ENCODE data around the gene STAT3. TPM values are rescaled to one million over a fixed set of nuclear protein-coding genes. Genes with fewer than 3 reads are reported as not detected.
"Not testable (repeated sequence)": the region's sequence is repeated elsewhere in the genome, so short reads cannot be mapped to it uniquely, and the experiment has no call there.

Gene STAT3
- total RNA-seq, 1 experiment from 2014 or later: 61.0 TPM

GRCh38 chr17:42400844-42401375, 12.7 kb upstream of the STAT3 start:
- H3K27ac ChIP-seq (ENCODE audit: low read depth, low read length); DNase-seq (ENCODE audit: low read depth, low spot score); BruUV-seq (replicated peaks); RAD21 ChIA-PET (ENCODE audit: low non-redundant PET in 1 of 2, low total read pairs in 2 of 2, uncharacterized antibody in 2 of 2, unreplicated experiment in 2 of 2); intact Hi-C loops (cut with micrococcal nuclease); H4K20me1 ChIP-seq (ENCODE audit: insufficient read depth); POLR2A ChIA-PET; H3K27me3 ChIP-seq (ENCODE audit: insufficient read depth, low read length); CTCF ChIA-PET; H3K4me3 ChIP-seq (replicated peaks in 1 of 2; ENCODE audit: low read depth in 1 of 2, low read length in 2 of 2); H3K9me2 ChIP-seq (ENCODE audit: insufficient read depth); H3K9ac ChIP-seq (ENCODE audit: low read length); H2AFZ ChIP-seq (ENCODE audit: low read depth, low read length, poor library complexity, severe bottlenecking); H3K9me3 ChIP-seq (ENCODE audit: control insufficient read depth in 1 of 2, insufficient read depth in 1 of 2, low read depth in 1 of 2, low read length in 2 of 2): not testable (repeated sequence)
- TF ChIP-seq JUND (IDR thresholded peaks at IDR 0.05) (peak; percentile 29; the same call in 1 of the 2 replicates), POLR2AphosphoS5 (IDR thresholded peaks at IDR 0.05; ENCODE audit: low read depth, low read length) (0 out of 2 replicates have a peak, but pooled peaks have one; percentile 23)
- Histone ChIP-seq H3K36me3 (ENCODE audit: control insufficient read depth in 1 of 2, insufficient read depth in 2 of 2, low read length in 2 of 2) (peaks cover 4 to 17% of the 10 kb centered on the region in 2 experiments; a peak in 2 of 4 replicates), H3K4me2 (ENCODE audit: low read length) (peak overlapping the region; percentile 46), H3K4me1 (ENCODE audit: control insufficient read depth in 1 of 2, insufficient read depth in 2 of 2, low read length in 2 of 2) (peaks cover 2 to 32% of the 10 kb centered on the region in 2 experiments), H3K79me2 (ENCODE audit: insufficient read depth, low read length) (peaks cover 16% of the 10 kb centered on the region; the same call in 1 of the 2 replicates)
- ATAC-seq: peak; percentile 23; the same call in 1 of the 2 replicates

- Histone ChIP-seq H2AFZ (ENCODE audit: low read depth, low read length, poor library complexity, severe bottlenecking) (no peak overlapping the region), H3K4me1 (ENCODE audit: control insufficient read depth in 1 of 2, insufficient read depth in 2 of 2, low read length in 2 of 2) (peaks cover 2 to 32% of the 10 kb centered on the region in 2 experiments), H3K4me2 (ENCODE audit: low read length) (peak overlapping the region; percentile 46; the same call in 1 of the 2 replicates), H3K9me2 (ENCODE audit: insufficient read depth) (no peaks in the 10 kb centered on the region), H3K9ac (ENCODE audit: low read length) (no peak overlapping the region), H3K9me3 (ENCODE audit: control insufficient read depth in 1 of 2, insufficient read depth in 1 of 2, low read depth in 1 of 2, low read length in 2 of 2) (no peaks in the 10 kb centered on the region), H3K4me3 (replicated peaks in 1 of 2; ENCODE audit: low read depth in 1 of 2, low read length in 2 of 2) (no peak overlapping the region), H3K27me3 (ENCODE audit: insufficient read depth, low read length) (no peaks in the 10 kb centered on the region), H3K36me3 (ENCODE audit: control insufficient read depth in 1 of 2, insufficient read depth in 2 of 2, low read length in 2 of 2) (peaks cover 4 to 15% of the 10 kb centered on the region in 2 experiments; a peak in 2 of 4 replicates), H4K20me1 (ENCODE audit: insufficient read depth) (no peaks in the 10 kb centered on the region), H3K79me2 (ENCODE audit: insufficient read depth, low read length) (peaks cover 9% of the 10 kb centered on the region; the same call in 1 of the 2 replicates), H3K27ac (ENCODE audit: low read depth, low read length) (no peak overlapping the region)
- ChIA-PET RAD21 (ENCODE audit: low non-redundant PET in 1 of 2, low total read pairs in 2 of 2, uncharacterized antibody in 2 of 2, unreplicated experiment in 2 of 2) (no interaction called here), POLR2A (interaction anchor here (0.7 kb wide), 1 partner anchor 12 kb away, joined by 3 read pairs; the partner anchor contains the start of gene STAT3), CTCF (no interaction called here)
- intact Hi-C loops (cut with micrococcal nuclease): no loop called here
- no TSS peak for BruUV-seq (replicated peaks)
- ATAC-seq (no peak), DNase-seq (ENCODE audit: low read depth, low spot score) (no peak)
- no peak for TF ChIP-seq SIN3A (IDR thresholded peaks at IDR 0.05; ENCODE audit: low read depth)
- TF ChIP-seq ZBTB33 (IDR thresholded peaks at IDR 0.05; ENCODE audit: extremely low read depth, insufficient replicate concordance, low read length): no peak
- TF ChIP-seq MAX (IDR thresholded peaks at IDR 0.05): no peak
- TF ChIP-seq CBX3 (IDR thresholded peaks at IDR 0.05; ENCODE audit: low read depth): no peak
- TF ChIP-seq ZNF274 (IDR thresholded peaks at IDR 0.05; ENCODE audit: low read depth, low read length): no peak
- 0 out of 2 replicates have a peak, but pooled peaks have one; percentile 11 for TF ChIP-seq SP1 (IDR thresholded peaks at IDR 0.05; ENCODE audit: low read depth)
Measured at GRCh38 chr17:42399948-42400843, 12.0 kb upstream of the STAT3 start.
